Measurements from ENCODE around the gene COLEC11. TPM values are rescaled to one million over a fixed set of nuclear protein-coding genes. Genes with fewer than 3 reads are reported as not detected.

Gene COLEC11
- 0.31 and 0.92 TPM in 2 replicates for total RNA-seq

DNA sequence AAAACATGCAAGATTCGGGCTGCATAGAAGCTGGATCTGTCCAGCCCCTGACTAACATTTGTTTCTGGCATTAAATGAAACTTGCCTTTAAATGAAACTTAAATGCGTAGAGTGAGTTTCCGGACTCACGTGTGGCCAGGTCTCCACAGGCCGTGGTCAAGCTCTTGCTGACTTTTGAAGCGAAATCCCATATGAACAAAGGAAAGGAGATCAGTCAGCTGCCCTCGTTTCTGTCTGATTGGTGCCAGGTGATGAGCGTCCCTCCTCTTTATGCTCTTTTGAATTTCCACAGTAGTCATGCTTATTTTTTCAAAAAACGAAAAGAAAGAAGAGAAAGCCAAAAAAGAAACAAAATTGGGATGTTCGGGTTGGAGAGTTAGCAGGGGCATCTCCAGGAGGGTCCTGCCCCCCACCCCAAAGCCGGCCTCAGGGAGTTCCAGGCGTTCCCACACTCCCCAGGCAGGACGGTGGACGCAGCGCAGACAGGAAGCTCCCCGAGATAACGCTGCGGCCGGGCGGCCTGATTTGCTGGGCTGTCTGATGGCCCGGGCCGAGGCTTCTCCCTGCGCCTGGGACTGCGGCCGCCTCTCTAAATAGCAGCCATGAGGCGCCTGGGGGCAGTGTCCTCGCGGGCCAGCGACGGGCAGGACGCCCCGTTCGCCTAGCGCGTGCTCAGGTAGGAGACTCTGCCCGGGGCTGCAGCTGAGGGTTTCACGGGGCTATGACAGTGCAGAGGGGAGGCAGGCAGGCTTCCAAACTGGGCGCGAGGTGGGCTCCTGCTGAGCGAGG, at the start of gene COLEC11:
COLEC11 (plus strand) TSS at position 620 of the 789 bp plus-strand sequence. CDS start 9,229 bp downstream, outside the sequence.

DNA sequence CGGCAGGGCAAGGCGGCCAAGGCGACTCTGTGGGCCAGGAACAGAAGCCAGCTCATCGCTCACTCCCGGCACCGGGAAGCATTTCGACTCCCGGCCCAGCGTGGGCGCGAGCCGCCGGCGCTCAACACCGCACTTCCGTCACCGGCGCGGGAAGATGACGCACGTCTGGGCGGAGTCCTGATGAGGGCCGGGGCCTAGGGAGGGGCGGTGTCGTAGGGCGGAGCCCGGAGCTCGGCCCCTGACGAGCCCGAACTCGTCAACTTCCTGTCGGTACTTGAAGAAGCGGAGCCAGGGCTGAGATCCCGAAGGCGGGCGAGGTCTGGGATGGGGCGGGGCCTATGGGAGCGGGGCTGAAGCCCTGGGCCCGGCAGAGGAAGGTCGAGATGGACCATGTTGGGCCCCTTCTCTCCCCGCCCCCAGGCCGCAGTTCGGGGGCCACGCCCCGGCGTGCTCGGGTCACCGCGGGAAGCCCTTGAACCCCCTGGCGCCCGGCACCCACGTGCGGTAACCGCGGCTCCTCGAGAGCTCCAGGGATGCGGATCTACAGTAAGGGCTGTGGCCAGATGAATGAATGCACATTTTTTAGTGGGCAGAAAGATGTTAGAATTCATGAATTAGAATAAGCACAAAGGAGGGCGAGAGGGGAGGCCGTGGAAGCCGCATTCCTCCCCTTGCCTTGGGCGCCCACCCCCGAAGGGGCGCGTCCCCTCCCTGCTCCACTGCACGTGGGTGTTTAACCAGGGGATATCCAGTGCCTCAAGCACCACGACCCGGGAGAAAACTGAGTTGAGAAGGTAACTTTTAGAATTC, 36.5 kb upstream of the COLEC11 start, which contains the start of gene RNASEH1:
RNASEH1 (minus strand) TSS at position 129 of the 810 bp plus-strand sequence; CDS start at position 56, 73 bp downstream.

DNA sequence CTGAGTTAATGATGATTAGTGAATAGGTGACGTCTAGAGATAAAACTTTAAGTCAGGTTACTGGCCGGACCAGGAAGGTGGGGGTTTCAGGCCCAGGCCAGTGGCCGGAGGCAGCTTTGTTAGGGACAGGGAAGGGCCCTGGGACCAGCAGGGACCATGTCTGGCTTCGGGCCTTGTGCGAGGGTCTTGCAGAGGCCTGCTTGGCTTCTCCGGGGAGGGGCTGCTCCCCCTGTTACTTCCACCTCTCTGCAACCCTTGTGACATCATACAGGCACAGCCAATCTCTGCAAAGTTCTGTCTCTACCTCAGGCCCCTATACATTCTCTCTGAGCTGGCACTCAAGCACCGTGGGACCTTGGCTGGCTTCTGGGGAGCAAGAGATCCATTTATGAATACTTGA, 63.0 kb downstream of the COLEC11 start, which contains the start of gene ALLC:
ALLC (plus strand) TSS at position 320 of the 400 bp plus-strand sequence. CDS start 12,958 bp downstream, outside the sequence.

Other genes starting within 250 kb of the COLEC11 start
- gene EIPR1, start 217.3 kb upstream of the COLEC11 start, total RNA-seq = 26.8 and 35.9 TPM in 2 replicates
- 64.2 and 72.4 TPM in 2 replicates for gene TRAPPC12, start 215.4 kb upstream of the COLEC11 start, total RNA-seq
- 68.0 and 68.4 TPM in 2 replicates for gene ADI1, start 75.6 kb upstream of the COLEC11 start, total RNA-seq
- 36.1 and 45.0 TPM in 2 replicates for gene RNASEH1, start 36.8 kb upstream of the COLEC11 start, total RNA-seq
- gene RPS7, start 19.9 kb upstream of the COLEC11 start, total RNA-seq = 1,169 and 1,182 TPM in 2 replicates
- gene ALLC, start 63.1 kb downstream of the COLEC11 start, total RNA-seq = not detected in 2 replicates
- gene DCDC2C, start 108.5 kb downstream of the COLEC11 start, total RNA-seq = not detected in 2 replicates

Measured in aortic smooth muscle cell (primary cell).